CD1c-positive myeloid dendritic cell (primary cell): Measurements from ENCODE around the gene CUX1.
"Not testable (repeated sequence)": the region's sequence is repeated elsewhere in the genome, so short reads cannot be mapped to it uniquely, and the experiment has no call there.

Source experiments
- DNase-seq: peaks from one replicate; pipeline ENCODE4 v3.0.0-alpha.2; 2016; ENCODE audit errors: extremely low spot score

CUX1 gene

DNA sequence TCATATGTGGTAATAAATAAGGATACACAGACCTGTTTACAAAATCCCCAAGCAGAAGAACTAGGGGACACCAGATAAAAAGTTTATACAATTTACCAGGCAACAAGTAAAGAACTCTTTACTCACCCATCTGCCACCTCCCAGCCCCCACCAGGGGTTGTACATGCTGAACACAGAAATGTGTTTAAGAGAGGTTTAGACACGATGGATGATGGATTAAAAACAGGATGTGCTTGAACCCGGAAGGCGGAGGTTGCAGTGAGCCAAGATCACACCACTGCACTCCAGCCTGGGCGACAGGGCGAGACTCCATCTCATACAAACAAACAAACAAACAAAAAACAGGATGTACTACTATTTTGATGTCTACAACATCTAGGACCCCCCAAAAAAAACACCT lies 511.4 kb downstream of the CUX1 start:
- not testable (repeated sequence) for DNase-seq

DNA sequence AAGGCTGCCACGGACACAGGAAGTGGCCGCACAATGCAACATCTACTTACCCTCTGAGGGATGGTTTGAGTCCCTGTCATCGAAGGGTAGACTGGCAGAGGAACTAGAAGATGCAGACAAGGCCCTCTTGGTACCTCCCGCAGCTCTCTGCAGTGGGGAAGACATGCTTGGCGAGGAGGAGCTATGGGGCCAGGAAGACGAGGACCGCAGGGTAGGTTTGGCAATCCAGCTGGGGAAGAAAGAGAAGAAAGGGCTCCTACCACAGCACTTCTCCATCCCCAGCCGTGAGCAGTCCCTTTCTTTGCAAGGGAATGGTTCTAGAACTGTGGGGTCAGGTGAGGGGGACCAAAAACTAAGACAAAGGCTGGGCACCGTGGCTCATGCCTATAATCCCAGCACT lies 511.9 kb downstream of the CUX1 start:
- DNase-seq: not testable (repeated sequence)

DNA sequence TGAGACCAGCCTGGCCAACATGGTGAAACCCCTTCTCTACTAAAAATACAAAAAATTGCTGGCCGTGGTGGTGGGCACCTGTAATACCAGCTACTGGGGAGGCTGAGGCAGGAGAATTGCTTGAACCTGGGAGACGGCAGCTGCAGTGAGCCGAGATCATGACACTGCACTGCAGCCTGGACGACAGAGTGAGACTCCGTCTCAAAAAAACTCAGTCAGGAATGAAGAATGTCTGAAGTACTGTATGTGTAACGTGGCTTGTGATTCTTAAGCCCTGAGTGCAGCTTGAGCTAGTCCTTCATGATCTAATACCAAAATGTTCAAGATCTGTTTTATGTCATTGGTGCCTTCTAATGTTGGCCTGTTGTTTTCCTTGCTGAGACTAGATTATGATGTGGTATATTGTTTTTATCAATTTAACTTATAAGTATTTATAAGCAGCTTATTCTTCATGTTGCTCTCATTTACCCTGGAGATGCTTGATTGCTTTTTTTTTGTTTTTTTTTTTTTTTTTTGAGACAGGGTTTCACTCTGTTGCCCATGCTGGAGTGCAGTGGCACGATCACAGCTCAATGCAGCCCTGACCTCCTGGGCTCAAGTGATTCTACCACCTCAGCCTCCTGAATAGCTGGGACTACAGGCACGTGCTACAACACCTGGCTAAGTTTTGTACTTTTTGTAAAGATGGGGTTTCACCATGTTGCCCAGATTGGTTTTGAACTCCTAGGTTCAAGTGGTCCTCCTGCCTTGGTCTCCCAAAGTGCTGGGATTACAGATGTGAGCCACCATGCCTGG lies 513.4 kb downstream of the CUX1 start:
- DNase-seq: not testable (repeated sequence)
